Right hindlimb (tissue), 1 donor: Measurements from ENCODE around the gene RPUSD4.

Experiments
- DNase-seq: peaks from one replicate; pipeline ENCODE4 v3.0.0-alpha.2; 2018

RPUSD4 gene

GRCh38 chr11:126212089-126212660 is 725 bp upstream of the RPUSD4 start:
- no peak for DNase-seq

GRCh38 chr11:126210871-126211235 is 597 bp downstream of the RPUSD4 start:
- no peak for DNase-seq

- DNase-seq = no peak
These were observed 3.6 kb downstream of the RPUSD4 start for GRCh38 chr11:126207896-126208295.

GRCh38 chr11:126205359-126205758 is 6.1 kb downstream of the RPUSD4 start:
- no peak for DNase-seq

GRCh38 chr11:126202646-126203359 is 8.6 kb downstream of the RPUSD4 start:
- DNase-seq = no peak

GRCh38 chr11:126198648-126199047 is 12.8 kb downstream of the RPUSD4 start:
- no peak for DNase-seq

- no peak for DNase-seq
These were observed 14.0 kb downstream of the RPUSD4 start for GRCh38 chr11:126197277-126197939.

DNA sequence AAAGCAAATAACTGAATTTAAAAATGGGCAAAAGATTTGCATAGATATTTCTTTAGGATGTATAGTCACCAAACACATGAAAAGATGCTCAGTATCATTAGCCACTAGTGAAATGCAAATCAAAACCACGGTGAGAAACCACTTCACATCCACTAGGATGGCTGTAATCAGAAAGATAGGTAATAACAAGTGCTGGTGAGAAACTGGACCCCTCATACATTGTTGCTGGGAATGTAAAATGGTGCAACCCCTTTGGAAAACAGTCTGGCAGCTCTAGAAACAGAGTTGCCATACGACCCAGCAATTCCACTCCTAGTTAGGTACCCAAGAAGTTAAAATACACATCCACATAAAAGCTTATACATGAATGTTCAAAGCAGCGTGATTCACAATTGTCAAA is 16.3 kb downstream of the RPUSD4 start:
- no peak for DNase-seq

GRCh38 chr11:126194121-126194543 is 17.3 kb downstream of the RPUSD4 start:
- peak; percentile 69 for DNase-seq

- no peak for DNase-seq
These were observed 18.4 kb downstream of the RPUSD4 start for GRCh38 chr11:126193038-126193478.

GRCh38 chr11:126192361-126192760 is 19.1 kb downstream of the RPUSD4 start:
- DNase-seq = no peak

DNA sequence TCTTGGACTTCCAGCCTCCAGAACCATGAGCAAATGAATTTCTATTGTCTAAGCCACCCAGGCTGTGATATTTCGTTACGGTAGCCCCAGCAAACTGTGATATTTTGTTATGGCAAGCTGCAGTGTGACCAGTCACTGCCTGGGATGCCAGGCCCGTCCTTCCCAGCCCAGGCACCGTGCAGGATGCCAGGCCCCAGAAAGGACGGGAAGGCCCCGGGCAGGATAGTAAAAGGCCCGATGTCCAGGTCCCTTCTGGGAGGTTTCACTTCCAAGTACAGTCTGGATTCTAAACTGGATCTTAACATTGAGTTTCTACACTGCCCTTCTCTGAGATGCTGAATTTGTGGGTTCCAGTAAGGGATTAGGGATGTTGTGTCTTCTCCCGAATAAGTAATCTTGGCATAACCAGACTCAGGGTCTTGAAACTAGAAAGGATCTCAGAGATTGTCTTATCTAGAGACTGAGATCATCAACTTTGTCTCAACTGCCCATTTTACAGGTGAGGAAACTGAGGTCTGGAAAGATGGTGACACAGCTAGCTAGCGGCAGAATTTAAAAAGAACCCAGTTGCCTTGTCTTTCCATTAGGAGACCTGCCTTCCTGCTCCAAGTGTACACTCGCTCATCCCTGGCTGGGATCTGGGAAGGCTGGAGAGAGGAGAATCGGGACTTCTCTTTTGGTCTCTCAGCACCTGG is 19.9 kb downstream of the RPUSD4 start:
- DNase-seq = no peak

DNA sequence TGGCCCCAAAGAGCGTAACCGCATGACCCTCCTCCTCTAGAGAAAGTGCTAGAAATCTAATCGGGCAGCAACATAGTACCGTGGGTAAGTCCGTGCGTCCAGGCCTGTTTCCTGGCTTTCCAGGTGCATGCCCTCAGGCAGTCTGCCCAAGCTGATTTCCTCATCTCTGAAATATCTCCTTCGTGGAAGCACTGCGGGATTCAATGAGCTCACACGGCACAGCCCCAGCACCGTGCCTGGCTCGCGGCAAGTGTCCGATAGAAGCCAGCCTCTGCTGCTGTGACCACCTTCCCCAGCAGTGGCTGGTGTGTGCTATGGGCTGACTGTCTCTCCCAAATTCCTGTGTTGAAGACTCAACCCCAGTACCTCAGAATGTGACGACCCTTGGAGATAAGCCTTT is 20.7 kb downstream of the RPUSD4 start:
- DNase-seq = no peak

GRCh38 chr11:126189109-126189929 is 22.1 kb downstream of the RPUSD4 start:
- DNase-seq = no peak

DNA sequence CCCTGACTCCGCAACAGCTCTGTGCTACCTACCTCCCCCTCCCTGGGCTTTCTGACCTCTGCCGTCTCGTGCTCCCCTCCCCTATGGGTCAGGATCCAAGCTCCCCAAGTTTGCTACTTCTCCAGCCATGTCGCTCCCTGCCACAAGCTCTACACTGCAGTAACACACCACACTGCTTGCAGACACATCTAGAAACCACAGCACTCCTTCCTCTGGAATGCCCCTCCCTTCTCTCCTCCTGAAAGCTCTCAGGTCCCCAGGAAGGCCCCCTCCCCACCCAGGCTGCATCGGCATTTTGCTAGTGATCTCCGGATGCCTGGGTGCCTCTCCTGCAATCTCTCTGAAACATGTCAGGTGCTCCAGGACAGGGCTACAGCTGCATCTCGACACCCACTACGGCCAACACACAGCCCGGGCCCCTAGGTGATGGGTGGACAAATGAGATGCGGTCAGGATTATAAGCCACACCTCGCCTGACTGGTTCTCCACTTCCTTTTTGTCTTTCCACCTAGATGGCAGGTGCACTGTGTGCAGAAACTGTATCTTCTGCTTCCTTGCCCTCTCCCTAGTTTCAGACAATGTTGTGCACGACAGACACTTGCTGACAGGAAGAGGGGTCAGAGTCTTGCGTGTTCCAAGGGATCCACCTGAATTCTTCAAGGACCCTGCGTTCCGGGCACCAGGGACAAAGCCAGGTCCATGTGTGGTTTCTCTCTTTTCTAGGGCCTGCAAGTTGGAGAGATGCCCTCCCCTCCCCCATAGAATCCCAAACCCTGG is 22.9 kb downstream of the RPUSD4 start:
- DNase-seq = no peak

GRCh38 chr11:126186708-126187529 is 24.5 kb downstream of the RPUSD4 start:
- no peak for DNase-seq

GRCh38 chr11:126186025-126186698 is 25.3 kb downstream of the RPUSD4 start:
- no peak for DNase-seq

DNA sequence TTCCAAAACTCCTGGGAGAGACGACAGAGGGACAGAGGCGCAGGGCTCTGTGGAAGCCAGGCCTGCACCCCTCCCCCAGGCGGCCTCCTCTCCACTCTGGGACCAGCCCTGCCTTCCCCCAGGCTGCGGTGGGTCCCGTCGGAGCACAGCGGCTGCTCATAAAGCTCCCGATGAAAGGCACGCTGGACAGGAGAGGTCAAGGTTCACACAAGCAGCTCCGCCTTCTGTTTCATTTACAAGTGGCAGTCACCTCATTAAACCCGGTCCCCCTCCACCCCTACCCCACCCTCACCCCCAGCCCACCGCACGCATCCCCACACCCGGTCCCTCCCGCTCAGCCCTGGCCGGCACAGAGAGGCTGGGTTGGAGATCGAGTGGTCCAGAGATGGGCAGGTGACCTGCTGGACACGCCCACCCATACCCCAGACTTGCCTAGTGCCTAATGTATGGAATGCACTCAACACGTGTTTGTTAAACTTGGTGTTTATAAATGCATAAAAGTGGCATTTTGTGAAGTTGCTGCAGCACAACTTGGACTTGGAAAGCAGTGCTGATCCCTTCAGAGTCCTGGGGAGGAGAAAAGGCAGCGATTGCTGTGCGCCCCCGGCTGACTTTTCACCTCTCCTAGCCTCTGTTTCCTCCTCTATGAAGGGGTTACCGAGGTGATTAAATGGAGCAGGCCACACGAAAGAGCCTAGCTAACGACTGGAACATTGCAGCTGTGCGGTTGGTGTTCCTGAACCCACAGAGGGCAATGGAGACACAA is 26.0 kb downstream of the RPUSD4 start:
- no peak for DNase-seq

DNA sequence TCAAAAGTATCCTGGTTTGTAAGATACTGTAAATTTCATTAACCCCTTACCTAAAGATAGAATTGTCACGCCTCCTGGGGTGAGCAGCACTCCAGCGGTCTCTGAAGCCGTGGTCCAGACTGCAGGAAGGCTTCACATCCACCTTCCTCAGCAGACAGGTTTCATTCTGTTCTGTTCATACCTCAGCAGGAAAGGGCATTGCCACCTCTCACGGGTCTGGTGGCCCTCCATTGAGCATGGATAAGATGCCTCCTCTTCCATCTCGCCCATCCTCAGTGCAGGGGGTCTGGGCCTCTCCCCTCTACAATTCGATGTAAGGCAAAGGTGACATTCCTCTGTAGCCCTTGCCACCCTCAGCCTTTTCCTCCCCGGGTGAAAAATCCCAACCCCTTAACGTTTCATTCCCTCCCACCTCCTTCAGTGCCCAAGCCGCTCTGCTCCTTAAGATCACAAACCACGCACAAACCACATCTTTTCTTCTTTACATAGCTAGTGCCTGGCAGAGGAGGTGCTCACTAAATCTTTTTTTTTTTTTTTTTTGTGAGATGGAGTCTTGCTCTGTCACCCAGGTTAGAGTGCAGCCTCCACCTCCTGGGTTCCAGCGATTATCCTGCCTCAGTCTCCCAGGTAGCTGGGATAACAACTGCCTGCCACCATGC is 28.5 kb downstream of the RPUSD4 start:
- no peak for DNase-seq
